Epithelial cell of prostate (primary cell): Measurements from ENCODE around the gene ESR2.
"Not testable (repeated sequence)": the region's sequence is repeated elsewhere in the genome, so short reads cannot be mapped to it uniquely, and the experiment has no call there.

ENCODE experiments used
- DNase-seq: peaks from one replicate; pipeline ENCODE4 v3.0.0-alpha.2; 2011; ENCODE audit warnings: low read depth, low spot score
- H3K27ac ChIP-seq: fragments of 450-650 bp; 2 replicates; pipeline ENCODE4 v1.5.1; 2017; ENCODE audit warnings: mild to moderate bottlenecking

The ESR2 gene

DNA sequence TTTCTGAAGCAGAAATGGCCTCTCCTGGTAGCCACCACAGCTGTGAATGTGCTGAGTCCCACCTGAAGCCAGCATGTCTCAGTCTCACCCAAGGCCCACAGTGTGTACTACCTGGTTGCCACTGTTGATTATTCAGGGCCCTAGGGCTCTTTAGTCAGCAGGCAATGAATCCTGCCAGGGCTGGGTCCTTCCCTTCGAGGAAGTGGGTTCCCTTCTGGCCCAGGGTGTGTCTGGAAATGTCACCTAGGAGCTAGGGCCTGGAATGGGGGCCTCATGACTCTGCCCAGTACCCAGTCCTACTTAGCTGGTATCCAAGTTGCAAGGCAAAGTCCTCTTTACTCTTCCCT, 234.0 kb downstream of the ESR2 start:
- H3K27ac ChIP-seq, result peak overlapping the region; percentile 97
- peak; percentile 79 for DNase-seq

DNA sequence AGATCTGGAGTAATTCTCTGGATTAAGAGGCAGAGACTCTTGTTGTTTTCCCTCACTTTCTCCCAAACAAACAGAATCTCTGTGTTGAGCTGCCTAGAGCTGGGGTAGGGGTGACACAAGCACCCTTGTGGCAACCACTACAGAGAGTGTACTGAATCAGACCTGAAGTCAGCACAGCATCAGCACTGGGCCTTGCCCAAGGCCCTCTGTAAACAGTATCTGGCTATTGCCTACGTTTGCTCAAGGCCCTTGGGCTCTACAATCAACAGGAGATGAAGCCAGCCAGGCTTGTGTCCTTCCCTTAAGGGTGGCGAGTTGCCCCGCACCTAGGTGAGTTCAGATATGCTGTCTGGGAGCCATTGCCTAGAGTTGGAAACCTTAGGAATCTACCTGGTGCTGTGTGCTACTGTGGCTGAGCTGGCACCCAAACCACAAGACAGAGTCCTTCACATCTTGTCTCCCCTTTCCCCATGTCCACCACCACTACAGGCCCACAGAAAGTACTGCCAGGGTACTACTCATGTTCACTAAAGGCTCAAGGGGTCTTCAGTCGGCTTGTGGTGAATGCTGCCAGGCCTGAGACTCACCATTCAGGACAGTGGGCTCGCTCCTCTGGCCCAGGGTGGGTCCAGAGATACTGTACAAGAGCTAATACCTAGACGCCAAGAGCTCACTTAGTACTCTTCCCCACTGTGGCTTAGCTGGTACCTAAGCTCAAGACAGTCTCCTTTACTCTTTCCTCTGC, 234.5 kb downstream of the ESR2 start:
- peak; percentile 44 for DNase-seq
- H3K27ac ChIP-seq, result peak overlapping the region; percentile 97

DNA sequence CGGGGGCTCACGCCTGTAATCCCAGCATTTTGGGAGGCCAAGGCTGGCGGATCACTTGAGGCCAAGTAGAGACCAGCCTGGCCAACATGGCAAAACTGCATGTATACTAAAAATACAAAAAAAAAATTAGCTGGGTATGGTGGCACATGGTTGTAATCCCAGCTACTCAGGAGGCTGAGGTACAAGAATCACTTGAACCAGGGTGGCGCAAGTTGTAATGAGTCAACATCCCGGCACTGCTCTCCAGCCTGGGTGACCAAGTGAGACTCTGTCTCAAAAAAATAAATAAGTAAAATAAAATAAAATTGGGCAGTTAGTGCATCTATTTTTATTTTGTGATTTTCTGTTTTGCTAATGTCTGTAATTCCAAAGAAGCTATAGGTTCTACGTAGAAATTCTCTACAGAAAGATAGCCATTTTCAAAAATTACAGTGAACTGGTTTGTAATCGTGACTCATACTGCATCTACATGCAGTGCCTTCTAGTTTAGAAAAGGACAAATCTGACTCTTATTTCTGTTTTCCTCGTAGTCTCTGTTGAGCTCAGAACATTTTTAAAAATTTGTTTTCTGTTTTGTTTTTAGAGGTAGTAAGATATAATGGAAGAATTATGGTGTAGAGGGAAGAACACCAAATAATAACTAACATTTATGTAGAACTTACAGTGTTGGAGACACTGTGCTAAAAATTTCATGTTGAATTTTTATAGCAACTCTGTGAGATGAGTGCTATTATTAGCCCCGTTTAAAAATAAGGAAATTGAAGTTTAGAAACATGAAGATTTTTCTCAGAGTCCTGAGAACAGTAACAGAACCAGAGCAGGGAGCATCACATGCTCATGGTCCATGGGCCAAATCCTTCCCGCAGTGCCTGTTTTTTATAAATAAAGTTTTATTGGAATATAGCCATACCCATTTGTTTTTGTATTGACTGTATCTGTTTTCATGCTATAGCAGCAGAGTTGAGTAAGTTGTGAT, 240.2 kb downstream of the ESR2 start:
- DNase-seq, result no peak
- peak overlapping the region; percentile 46 for H3K27ac ChIP-seq

DNA sequence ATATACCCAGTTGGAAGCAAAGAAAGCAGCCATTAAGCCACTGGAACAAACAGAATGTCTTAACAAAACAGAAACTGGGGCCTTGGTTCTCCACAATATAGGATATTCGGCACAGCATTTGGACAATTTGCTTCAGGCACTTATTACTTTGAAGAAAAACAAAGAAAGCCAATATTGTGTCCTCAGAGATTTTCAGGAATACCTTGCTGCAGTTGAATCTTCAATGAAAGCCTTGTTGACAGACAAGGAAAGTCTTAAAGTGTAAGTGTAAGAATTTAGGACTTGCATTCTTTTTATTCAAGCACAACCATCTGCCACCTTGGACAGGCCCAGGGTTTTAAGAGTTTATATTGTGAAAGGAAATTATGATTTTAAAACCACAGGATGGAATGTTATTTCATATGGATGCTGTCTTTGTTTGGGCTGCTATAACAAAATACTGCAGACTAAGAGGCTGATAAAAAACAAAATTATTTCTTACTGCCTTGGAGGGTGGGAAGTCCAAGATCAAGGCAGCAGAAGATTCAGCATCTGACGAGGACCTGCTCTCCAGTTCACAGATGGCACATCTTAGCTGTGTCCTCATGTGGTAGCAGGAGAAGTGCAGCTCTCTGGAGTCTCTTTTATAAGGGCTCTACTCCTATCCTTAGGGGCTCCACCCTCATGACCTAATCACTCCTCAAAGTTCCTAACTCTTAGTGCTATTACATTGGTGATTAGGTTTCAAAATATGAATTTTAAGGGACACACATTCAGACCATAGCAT, 244.4 kb downstream of the ESR2 start:
- H3K27ac ChIP-seq, result no peak overlapping the region
- no peak for DNase-seq

DNA sequence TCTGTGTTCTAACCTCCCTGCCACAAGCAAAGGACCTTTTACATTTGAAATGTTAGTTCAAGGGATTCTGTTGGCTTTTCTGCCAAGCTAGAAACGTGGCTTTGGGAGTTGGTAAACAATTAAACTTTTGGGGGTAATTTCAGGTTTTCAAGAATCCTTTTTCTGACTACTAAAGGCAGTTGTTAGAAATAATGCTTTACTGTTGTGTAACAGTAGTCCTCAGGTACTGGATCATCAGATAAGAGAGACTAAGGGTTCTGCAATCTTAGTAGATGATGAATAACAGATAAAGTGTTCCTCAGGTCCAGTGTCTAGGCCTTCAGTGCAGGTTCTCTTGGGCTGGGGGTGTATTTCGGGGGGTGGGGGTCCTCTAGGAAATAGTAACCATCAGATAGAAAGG, 249.1 kb downstream of the ESR2 start:
- DNase-seq, result no peak
- no peak overlapping the region for H3K27ac ChIP-seq

DNA sequence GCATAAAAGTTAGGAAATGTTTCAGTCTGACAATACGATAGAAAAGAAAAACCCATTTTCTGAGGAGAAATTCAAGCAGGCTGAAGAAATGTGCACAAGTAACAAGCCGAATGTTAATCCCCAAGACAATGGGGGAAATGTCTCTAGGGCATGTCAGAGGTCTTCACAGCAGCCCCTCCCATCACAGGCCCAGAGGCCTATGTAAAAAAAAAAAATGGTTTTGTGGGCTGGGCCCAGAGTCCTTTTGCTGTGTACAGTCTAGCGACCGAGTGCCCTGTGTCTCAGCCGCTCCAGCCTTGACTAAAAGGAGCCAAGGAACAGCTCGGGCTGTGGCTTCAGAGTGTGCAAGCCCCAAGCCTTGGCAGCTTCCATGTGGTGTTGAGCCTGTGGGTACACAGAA, 250.9 kb downstream of the ESR2 start:
- not testable (repeated sequence) for DNase-seq, H3K27ac ChIP-seq

DNA sequence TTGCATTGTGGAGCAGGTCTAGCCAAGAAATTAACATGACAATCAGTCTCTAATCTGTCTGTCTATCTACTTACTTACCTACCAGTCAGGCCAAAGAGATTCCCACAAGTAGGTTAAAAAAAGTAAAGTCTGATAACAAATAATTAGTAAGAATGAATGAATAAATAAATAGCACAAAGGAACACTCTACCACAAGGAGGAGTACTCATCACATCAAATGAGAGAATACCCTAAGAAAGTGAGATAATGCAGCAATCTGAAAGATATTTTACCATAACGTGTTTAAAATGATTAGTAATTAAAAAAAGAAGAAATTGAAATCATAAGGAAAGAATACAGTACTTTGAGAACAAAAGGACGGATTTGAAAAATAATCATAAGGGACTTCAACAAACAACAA, 254.1 kb downstream of the ESR2 start:
- no peak overlapping the region for H3K27ac ChIP-seq
- no peak for DNase-seq

DNA sequence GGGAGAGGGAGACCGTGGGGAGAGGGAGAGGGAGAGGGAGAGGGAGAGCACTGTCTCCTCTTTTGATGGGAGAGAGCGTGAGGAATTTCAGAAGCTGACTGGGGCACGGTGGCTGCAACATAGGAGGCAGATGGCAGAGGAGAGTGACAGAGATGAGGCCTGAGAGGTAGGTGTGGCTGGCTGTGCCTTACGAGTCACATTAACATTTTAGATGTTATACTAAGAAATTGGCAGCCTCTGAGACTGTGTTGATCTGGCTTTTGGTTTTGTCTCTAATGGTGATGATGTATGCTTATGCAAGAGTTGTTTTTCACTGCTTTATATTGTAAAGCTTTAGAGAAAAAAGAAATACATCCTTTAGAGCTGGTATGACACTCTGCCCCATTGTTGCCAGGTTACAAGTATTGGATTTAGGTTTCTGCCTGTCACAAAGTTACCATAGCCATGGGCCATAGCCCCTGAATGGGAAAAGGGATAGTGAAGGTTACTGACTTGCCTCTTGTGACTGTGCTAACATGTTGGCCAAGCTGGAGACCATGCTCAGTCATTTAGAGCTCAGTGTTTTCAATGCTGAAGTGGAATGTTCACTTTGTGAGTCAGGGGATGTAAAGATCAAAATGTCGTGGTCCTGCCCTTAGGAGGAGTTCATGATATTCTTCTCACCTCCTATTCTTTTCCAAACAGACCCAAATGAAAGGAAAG, 255.2 kb downstream of the ESR2 start:
- no peak for DNase-seq
- H3K27ac ChIP-seq, result no peak overlapping the region

DNA sequence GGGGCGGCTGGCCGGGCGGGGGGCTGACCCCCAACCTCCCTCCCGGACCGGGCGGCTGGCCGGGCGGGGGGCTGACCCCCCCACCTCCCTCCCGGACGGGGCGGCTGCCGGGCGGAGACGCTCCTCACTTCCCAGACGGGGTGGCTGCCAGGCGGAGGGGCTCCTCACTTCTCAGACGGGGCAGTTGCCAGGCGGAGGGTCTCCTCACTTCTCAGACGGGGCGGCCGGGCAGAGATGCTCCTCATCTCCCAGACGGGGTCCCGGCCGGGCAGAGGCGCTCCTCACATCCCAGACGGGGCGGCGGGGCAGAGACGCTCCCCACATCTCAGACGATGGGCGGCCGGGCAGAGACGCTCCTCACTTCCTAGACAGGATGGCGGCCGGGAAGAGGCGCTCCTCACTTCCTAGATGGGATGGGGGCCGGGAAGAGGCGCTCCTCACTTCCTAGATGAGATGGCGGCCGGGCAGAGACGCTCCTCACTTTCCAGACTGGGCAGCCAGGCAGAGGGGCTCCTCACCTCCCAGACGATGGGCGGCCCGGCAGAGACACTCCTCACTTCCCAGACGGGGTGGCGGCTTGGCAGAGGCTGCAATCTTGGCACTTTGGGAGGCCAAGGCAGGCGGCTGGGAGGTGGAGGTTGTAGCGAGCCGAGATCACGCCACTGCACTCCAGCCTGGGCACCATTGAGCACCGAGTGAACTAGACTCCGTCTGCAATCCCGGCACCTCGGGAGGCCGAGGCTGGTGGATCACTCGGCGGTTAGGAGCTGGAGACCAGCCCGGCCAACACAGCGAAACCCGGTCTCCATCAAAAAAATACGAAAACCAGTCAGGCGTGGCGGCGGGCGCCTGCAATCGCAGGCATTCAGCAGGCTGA, 256.1 kb downstream of the ESR2 start:
- not testable (repeated sequence) for H3K27ac ChIP-seq, DNase-seq

DNA sequence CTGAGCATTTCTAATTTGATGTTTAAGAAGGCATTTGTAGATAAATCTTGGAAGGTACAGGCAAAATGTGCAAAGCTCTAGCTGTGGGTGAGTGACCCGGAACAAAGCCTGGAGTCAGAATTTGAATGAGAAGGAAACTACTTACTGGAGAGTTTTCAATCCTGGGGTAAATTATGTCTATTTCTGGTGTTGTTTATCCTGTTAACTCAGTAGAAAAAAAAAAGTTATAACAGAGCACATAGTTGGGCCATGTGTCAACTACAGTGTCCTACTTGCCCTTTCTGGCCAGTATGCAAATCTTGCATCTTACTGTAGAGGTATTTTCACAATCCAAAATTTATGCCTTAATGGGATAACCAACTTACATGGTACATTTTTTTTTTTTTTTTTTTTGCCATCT, 259.0 kb downstream of the ESR2 start:
- no peak overlapping the region for H3K27ac ChIP-seq
- no peak for DNase-seq
